Kidney glomerular epithelial cell (primary cell): Measurements from ENCODE around the gene NPM3.

Experiments
- DNase-seq: peaks from one replicate; lab custom pipeline; 2025; lab: John Stamatoyannopoulos, UW

Gene NPM3

DNA sequence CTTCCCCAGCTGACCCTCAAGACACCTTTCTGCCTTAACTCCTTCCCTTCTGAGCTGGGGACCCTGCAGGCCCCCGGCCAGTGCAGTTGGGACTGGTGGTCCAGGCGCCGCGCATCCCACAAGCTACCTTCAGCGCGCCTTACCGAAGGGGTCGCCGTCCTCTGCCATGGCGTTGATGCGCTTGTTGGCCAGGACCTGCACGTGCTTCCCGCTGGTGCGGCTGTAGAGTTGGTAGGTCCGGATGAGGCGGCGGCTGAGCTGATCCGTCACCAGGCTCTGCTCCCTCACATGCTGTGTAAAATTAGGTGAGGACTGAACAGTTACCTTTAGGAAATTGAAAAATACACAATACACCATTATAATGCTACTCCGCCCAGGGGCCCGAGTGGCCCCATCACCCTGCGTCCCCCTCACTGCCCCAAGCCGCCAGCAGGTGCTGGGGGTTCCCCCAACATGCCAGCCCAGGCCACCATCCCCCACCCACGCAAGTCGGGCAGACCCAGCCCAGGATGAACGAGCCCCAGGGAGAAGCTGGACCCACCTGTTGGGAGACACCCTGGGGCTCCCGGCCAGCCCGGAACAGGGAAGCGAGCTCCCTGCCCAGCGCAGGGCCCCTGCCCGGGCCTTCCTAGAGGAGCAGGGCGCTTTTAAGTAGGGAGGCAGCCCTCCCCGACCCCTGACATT, 8.5 kb downstream of the NPM3 start:
- DNase-seq, result no peak

DNA sequence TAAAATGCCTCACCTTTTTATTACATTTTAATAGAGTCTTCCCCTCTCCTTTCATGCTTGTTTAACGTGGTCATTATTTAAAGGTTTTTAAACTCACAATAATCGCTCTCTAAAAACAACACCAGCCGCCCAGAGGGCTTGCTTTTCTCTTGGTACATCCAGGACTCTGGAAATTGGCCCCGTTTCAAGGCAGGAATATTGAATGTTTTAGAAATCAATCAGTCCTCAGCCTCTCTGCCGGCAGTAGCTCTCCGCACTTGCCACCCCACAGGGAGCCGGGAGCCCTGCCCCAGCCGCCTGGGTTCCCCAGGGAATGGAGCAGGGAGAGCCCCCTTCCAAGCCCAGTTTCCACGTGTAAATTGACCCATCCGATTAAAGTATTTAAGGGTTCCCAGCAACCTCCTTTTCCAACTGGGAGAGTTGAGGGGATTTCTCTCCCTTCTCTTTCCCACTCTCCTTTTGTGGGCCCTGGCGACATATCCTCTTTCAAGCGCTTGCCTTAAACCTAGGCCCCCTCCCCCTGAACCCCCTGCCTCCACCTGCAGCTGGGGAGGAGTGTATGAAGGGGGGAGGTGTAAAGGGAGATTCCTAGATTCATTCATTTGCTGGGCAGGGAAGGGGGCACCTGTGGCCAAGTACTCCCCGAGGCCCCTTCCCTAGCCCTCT, 9.2 kb downstream of the NPM3 start:
- DNase-seq, result no peak

DNA sequence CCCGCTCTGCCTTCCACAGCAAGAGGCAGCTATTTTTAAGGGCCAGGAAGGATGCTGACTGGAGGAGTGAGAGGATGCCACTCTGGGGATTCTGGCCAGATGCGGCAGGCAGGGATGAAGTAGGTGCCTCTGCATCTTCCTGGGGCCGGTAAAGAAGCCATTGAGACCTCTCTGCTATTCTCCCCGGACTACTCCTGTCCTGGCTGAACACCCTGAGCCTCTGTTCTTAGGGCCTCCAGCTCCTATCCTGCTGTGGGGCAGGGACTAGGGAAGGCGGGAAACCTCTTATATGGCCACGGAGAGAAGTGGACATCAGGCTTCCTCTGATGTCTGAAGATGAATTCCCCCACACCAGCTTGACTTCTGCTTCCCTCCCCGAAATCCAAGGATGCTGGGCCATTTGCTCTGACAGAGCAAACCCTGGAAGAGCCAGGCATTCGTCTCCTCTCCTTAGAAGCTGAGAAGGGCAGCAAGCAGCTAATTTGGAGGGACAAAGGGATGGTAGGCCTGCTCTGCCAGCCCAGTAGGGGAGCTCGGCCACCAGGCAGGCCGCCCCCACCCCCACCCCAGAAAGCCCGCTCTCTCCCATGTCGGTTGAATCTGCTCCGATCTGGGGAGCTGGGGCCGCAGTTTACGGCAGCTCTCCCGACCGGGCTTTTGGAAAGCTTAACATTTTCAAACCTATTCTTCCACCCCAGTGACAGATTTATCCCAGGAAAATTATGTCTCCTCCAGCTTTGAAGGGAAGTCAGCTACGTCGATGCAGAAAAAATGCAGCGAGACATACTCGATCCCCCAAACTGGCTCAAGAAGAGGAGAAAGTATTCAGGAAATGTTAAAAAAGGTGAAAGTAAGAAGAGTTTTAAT, 10.1 kb downstream of the NPM3 start:
- no peak for DNase-seq

DNA sequence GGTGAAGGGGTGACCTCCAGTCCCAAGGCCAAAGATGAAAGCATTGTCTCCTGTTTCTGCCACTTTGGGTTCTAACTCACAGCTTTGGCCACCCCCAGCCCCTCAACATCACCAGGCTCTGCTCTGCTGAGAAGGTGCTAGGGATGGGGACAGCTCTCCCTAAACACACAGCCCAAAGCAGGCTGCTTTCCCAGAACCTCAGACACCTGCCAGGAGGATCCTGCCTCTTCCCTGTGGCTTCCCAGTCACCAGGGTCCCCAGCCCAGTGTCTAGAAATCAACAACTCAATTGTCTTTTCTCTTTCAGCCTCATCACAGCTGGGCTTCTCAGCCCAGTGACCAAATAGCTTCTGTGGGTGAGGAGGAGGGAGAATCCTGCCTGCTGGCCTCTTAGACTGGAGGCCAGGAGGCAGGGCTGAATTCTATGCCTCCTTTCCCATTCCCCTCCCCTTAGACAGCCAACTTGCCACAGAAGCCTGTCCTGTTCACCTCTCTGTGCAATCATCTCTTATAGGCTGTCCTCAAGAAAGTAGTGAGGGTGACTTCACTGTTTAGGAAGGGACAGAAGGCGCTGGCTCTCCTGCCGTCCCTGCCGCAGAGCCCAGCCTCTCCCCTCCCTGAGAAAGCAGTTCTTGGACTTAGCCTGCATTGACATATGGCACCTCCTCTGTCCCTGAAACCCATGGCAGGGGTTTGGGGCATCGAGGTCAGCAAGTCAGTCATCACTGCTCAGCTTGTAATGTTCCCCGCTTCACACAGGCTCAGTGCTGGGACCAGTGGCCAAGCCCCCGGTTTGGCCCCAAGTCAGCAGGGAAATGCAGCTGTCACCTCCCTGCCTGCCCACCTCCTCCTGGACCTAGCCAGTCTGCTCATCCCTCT, 11.0 kb downstream of the NPM3 start:
- DNase-seq, result no peak

DNA sequence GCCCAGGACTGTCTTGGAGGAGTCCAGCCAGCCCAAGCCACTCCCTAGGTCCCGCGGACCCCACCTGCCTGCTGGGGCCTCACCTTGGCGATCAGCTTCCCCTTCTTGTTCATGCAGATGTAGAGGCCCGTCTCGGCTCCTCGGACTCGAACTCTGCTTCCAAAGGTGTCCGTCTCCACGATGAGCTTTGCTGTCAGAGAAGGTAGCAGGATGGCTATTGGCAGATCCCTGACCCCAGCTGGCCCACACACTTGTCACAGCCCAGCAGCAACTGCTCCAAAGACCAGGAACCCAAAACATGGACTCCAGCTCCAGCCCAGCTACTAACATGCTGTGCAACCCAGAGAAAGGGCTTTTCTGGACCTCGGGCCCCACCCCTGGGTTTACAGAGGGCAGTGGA, 11.9 kb downstream of the NPM3 start:
- DNase-seq, result no peak

DNA sequence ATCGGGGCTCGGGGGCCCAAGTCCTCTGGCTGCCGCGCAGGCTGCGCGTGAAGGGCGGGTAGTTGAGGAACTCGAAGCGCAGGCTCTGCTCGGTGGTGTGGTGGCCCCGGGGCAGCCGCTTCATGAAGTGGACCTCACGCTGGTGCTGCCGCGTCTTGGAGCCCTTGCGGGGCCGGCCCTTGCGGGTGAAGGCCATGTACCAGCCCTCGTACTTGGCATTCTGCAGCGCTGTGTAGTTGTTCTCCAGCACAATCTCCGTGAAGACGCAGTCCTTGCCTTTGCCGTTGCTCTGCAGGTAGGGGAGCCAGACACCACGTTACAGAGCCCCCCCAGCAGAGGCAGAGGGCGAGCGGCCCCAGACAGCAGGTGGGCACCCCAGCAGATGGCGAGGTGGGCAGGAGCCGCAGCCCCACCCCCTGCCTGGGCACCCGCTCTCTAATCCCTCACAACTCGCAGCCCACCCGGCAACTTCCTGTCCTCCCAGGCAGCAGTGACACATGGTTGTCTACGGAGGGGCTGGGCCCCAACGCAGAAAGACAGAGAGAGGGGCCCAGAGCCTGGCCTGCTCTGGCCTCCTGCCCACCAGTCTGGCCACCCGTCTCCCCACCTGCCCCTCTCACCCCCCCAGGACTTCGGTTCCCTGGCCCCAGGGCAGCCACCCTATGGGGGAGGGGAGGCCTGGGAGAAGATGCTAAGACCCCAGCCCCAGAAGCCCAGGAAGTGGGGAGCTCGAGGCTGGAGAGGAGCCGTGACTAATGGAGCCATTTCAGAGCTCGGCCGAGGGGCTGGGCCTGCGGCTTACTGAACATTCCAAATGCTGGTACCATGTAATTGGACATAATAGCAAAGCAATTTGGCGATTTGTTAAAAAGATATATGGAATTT, 12.7 kb downstream of the NPM3 start:
- no peak for DNase-seq

DNA sequence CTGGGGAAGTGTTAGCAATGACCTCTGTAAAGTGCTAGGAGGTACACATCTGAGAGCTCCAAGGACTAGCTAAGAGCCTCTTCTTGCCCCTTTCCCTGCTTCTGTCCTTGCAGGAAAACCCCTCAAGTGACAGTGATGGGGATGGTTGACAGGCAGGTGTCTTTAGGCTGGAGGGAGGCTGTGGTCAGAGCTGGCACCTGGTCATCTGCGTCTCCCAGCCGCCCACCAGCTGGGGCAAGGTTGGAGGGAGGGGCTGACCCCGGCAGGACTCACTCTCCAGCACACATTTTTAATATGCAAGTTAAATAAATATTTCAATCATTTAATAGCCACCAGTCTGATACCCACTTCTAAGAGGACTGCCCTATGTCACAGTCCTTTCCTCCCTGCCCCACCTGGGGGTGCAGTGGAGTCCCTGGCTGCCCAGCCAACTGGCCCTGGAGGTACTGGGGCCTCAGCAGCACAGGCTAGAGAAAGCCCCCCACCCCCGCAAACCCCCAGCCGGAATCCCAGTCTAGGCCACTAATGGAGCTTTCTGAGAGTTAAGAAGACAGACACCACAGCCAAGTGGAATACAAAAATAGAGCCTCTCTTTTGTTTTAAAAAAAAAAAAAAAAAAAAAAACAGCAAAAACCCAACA, 13.6 kb downstream of the NPM3 start:
- DNase-seq, result no peak

DNA sequence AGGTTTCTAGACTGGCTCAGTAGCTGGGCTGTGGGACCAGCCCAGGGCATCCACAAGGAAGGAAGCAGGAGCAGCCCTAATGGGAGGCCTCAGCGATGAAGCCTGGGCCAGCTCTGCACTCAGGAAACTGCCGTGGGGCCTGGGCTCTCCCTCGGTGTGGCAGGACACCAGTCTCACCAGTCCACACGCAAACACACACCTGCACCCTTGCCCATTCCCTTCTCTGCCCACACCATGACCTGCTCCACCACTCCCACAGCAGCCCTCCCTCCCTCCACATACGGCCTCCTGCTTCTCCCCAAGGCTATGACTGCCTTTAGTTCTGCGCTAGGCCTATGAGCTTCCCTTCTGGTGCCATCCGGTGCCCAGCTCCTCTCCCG, 14.5 kb downstream of the NPM3 start:
- DNase-seq, result no peak

DNA sequence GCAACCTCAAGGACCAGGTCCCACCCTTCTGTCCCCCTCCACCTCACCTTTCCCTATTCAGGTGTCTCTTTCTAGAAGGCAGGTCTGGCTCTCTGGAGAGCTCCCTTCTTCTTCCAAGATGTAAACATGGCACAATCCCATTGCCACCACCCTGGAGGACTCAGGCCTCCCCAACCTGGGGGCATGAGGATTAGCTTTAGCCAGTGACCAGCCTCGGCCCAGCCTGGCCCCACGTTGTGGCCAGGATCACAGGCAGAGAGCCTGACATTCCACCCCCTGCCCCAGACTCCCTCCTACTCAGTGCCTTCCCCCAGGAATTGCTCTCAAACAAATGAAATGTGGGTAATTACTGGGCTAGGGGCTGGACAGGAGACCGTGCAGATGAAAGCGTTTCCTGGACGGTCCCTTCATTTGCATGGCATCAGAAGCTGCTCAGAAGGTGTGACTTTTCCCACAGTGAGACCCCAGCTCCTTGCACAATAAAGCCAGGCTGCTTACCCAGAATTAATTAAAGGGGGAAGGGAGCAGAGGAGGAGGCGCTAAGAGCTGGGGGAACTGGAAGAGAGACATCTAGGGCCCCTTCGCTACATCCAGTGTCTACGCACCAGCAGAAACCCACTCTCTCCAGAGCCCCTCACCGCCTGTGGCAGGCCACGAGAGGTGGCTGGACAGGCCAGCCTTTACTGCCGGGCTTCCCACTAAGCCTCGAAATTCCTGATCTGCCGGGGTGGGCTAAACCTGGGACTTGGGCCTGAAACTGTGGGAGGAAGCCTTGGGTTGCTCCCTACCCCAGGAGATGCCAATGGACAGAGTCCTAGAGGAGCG, 15.1 kb downstream of the NPM3 start:
- DNase-seq, result no peak

DNA sequence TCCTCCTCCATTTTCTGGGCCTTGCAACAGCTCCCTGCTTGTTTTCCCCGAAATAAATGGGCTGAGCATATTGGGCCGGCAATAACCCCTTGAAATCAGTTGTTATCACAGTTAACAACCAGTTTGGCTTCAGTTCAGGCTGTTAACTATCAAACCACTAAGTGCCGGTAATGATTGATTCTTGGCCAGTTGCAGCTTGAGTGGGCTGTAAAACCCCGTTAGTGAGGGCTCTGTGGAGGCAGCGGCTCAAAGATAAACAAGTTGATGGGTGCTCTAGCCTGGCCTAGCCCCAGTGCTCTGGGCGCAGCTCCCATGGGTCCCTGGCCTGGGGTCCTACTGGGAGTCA, 15.7 kb downstream of the NPM3 start:
- no peak for DNase-seq

DNA sequence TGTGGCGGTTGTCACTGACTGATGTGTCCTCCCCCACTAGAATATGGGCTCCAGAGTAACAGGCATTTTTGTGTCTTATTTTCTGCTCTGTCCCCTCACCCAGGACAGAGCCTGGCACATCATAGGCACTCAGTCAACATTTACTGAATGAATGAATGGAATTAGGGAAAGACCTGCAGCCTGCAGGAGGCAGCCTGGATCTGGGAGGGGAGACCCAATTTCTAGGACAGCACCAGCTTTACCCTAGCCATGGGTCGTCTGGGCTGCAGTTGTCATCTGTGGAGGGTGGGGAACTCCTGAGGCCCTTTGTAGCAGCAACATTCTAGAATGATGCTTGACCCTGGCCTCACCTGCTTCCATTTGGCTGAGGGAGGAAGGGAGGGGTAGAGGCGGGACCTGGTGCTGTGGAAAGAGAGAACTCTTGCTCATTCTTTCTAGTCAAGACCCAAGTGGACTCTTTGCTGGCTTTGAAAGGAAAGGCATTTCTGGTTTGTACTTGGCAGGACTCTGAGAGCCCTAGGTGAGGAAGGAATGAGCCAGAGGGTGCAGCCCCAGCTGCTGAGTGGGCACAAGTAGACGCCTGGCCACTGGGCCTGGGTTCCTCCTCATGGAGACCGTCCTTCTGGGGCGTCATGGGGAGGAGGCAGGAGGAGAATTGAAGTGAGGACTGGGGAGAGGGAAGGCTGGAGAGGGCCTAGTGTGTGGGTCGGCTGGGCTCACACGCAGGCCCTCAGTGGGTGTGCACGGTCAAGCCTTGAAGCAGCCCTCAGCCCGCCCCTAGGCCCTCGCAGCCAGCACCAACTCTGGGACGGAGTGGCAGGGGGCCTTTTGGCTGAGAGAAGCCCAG, 16.3 kb downstream of the NPM3 start:
- DNase-seq, result no peak

DNA sequence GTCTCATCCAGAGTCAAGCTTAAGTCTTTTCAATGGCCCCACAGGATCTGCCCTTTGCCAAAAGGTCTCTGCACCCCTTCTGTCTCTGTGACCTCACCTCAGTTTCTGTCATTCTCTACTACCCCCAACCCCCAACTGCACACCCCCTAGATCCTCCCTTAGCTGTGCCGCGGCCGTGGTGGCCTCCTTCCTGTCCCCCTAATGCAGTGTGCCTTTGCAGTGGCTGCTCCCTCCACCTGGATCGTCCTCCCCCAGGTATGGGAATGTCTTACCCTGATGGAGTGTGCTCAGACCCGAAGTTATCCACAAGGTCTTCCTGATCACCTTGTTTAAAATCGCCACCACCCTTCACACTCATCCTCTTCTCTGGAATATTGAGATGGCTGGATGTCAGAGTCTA, 16.9 kb downstream of the NPM3 start:
- no peak for DNase-seq

DNA sequence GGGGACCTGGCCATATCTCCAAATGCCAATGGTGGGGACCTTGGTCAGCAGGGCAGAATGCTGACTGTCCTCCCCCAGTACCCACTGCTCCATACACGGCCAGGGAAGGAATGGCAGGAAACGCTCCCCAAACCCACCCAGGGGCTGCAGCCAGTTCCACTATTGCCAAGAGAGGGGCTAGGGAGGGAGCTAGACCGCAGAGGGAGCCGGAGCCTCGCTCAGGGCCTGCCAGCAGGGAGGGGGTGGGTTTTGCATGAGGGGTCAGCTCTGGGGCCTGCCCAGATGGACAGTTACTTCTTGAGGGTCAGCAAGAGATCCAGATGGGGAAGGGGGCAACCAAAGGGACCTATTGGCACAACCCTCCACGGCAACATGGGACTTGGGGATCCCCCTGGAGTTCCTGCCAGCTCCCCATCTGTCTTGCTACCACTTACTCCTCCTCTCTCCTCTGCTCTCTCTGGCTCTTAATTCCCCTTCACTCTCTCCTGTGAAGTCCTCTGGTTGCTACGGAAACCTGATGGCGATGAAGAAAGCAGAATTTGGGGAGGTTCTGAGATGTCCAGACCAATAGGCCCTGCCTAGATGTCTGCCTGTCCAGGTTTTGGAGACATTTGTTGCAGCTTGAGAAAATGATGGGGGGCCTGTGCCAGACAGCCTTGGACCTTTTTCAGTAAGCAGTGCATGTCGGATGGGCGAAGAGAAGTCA, 20.0 kb downstream of the NPM3 start:
- no peak for DNase-seq

DNA sequence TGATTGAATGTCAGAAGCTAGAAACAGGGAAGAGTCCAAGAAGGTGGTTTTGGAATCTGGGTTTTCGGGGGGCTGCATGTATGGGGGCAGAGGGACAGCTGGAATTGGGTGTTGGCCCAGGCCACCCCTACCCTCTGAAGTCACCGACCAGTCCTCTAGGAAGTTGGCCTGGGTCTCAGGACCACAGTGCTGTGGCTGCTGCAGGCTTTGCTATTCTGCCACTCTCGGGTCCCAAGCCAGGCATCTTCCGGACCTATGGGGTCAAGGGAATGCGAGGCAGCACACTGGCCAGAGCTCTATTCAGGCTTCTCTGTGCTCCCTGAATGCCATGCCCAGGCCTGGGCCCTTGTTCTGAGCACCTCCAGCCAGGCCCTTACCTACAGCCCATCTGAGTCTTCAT, 20.5 kb downstream of the NPM3 start:
- no peak for DNase-seq

DNA sequence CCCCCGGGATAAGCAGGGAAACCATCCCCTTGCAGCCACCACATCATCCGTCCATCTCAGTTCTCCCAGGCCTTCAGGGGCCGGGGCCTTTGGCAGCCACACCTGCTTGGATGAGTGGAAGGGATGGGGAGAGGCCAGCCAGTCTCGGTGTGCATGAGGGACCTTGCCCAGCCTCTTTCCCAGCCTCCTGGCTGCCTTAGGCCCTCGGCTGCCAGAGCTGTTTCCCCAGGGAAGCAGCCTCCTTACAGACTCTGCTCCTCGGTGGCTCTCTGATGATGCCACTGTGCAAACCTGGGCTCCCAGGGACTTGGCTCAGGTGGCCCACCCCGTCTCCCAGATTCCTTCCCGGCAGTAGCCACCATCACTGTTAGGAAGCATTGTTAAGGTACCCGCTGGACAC, 22.0 kb downstream of the NPM3 start:
- DNase-seq, result no peak

DNA sequence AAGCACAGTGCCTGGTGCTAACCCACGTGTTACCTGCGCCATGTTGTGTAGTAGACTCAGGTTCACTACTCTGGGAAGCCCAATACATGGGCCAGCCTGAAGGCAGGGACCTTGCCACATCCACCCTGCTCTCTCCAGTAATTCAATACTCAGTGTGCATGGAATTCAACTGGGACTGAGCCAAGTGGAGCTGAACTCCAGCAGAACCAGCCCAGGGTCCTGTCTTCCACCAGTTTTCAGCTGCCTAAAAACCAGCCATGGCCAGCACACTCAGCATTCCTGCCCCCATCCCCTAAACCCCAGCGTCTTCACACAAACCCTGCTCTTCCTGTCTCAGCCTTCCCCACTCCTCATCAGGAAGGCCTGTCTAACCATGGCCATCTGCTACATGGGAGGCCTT, 22.7 kb downstream of the NPM3 start:
- no peak for DNase-seq

DNA sequence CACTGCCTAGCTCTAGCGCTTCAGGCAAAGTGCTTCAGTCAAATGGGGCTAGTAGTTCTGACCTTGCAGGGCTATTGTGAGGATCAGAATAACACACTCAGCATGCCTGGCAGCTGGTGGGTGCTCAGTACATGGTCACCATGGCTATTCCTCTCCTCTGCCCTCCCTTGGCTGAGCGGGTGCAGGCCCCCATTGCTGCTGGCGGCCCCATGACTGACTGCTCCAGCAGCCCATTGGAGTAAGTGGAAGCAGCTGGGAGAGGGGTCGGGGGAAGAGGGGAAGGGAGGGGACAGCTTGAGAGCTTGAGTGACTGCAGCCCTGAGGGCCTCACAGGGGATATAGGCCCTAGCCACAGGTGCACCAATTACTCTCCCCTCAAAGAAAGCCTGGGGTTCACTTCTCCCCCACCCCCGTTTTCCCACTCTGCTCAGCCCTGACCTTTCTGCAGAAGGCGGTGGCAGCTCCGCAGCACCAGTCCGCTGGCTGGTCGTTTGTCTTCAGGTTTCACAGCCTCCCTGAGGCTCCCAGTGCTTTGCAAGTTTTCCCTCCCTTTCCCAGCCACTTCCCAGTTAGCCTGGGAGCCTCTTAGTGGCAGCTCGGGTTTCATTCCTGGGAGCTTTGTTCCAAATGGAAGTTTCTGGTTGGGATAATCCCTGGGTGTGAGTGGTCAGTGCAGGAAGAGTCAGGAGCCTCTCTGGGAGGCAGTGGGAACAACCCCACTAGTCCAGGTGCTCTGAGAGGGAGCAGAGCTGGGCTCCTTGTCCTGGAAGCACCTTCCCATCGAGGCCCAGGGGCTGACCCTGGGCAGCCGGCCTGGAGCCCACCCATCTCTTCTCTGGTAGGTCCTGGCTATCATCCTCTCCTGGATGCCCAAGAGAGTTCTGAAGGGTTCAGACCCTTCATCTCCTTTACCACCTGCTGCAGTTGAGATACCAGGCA, 23.7 kb downstream of the NPM3 start:
- DNase-seq, result no peak
